ENCODE results near the gene SETD3.

GRCh38 chr14:99506276-99506675 is 25.6 kb upstream of the SETD3 start:
- TF ChIP-seq CTCF (optimal IDR thresholded peaks at IDR 0.05 in 1 of 3, IDR thresholded peaks at IDR 0.05 in 1 of 3, conservative IDR thresholded peaks at IDR 0.05 in 1 of 3; ENCODE audit: extremely low read depth in 1 of 3, insufficient read depth in 2 of 3, low read length in 3 of 3) (no peak), EZH2 (IDR thresholded peaks at IDR 0.05; ENCODE audit: low read length) (no peak)

Data from keratinocyte (primary cell).